ENCODE data around the gene MYRIP. TPM values are rescaled to one million over a fixed set of nuclear protein-coding genes. Genes with fewer than 3 reads are reported as not detected.
A peak's percentile ranks its signal among the peaks of the same experiment; 100 is the strongest.

Gene MYRIP
- total and polyA plus RNA-seq, 2 of the 4 experiments (the other 2 are of a cell fraction) = not detected

- Histone ChIP-seq H3K23ac (ENCODE audit: low read depth, low read length) (no peak overlapping the region), H3K4me2 (ENCODE audit: low read depth, low read length) (no peak overlapping the region), H3K4ac (ENCODE audit: low read depth, low read length) (no peak overlapping the region), H3K9ac (ENCODE audit: low read depth, low read length) (no peak overlapping the region), H2BK15ac (ENCODE audit: low read depth, low read length) (no peak overlapping the region), H3K14ac (replicated peaks; ENCODE audit: low read depth, low read length) (no peak overlapping the region), H2BK120ac (ENCODE audit: low read depth, low read length) (no peak overlapping the region), H4K20me1 (ENCODE audit: insufficient read depth, low read length) (no peaks in the 10 kb centered on the region), H3K18ac (ENCODE audit: low read depth, low read length) (no peak overlapping the region), H2AK5ac (ENCODE audit: low read depth, low read length) (no peak overlapping the region), H3K36me3 (ENCODE audit: control insufficient read depth, insufficient read depth, low read length) (no peaks in the 10 kb centered on the region), H3K9me1 (ENCODE audit: insufficient read depth, low read length) (no peaks in the 10 kb centered on the region), H3K27ac (ENCODE audit: insufficient read depth, low read length) (no peak overlapping the region), H2BK5ac (ENCODE audit: low read depth, low read length, poor library complexity, severe bottlenecking) (no peak overlapping the region), H3K4me3 (ENCODE audit: insufficient read depth, low read depth, low read length) (no peak overlapping the region), H3K9me3 (ENCODE audit: control insufficient read depth, insufficient read depth, low read length) (peaks cover 8% of the 10 kb centered on the region), H3K79me1 (ENCODE audit: low read depth in 1 of 2, low read length in 2 of 2) (no peaks in the 10 kb centered on the region), H4K5ac (ENCODE audit: low read depth, low read length) (no peak overlapping the region), H3K27me3 (ENCODE audit: control insufficient read depth, insufficient read depth, low read length) (no peaks in the 10 kb centered on the region), H4K91ac (ENCODE audit: insufficient read depth, low read depth, low read length) (no peak overlapping the region), H3K56ac (ENCODE audit: extremely low read depth, insufficient read depth, low read length) (no peak overlapping the region), H2BK20ac (ENCODE audit: low read depth, low read length) (no peak overlapping the region), H2AK9ac (replicated peaks; ENCODE audit: low read depth, low read length, poor library complexity) (no peak overlapping the region), H3K4me1 (ENCODE audit: control insufficient read depth, insufficient read depth, low read length) (no peaks in the 10 kb centered on the region), H2AFZ (replicated peaks; ENCODE audit: low read length, poor library complexity) (no peak overlapping the region), H4K8ac (ENCODE audit: low read depth in 2 of 2, low read length in 2 of 2) (no peak overlapping the region)
- ATAC-seq (ENCODE audit: low read depth) = no peak
- no TSS peak for BruUV-seq (replicated peaks)
- intact Hi-C loops (cut with micrococcal nuclease) = no loop called here
- ChIA-PET CTCF (no interaction called here), POLR2A (ENCODE audit: unreplicated experiment) (no interaction called here)
- dilution Hi-C loops (cut with HindIII; ENCODE audit: low sequenced_read_pairs, unreplicated experiment) = no loop called here
- in situ Hi-C loops (cut with MboI; ENCODE audit: low sequenced_read_pairs) = no loop called here
- TF ChIP-seq CHD1 (IDR thresholded peaks at IDR 0.05; ENCODE audit: low read depth, low read length) (no peak), MAFK (IDR thresholded peaks at IDR 0.05; ENCODE audit: low read depth, low read length) (peak; percentile 65), RCOR1 (IDR thresholded peaks at IDR 0.05; ENCODE audit: insufficient replicate concordance, low read length) (no peak)
- no peak for DNase-seq
Observed at GRCh38 chr3:39763390-39763789, 46.0 kb upstream of the MYRIP start.
